GM23338 (cell line): ENCODE data around the gene ANAPC5. TPM values are rescaled to one million over a fixed set of nuclear protein-coding genes. Genes with fewer than 3 reads are reported as not detected.

Experiments used
- ATAC-seq: fragments of 200-7000 bp; cut with Tn5 transposase; 3 replicates; pipeline ENCODE4 v1.9.1; 2020
- DNase-seq: peaks from one replicate; pipeline ENCODE4 v3.0.0-alpha.2; 2015; ENCODE audit warnings: low spot score
- H2AFZ ChIP-seq: fragments of 200-600 bp; sonication (generic); 2 replicates; pipeline ENCODE4 v1.8.0; 2016; ENCODE audit warnings: antibody characterized with exemption, mild to moderate bottlenecking, moderate library complexity
- H3F3A ChIP-seq: fragments of 200-600 bp; sonication (generic); replicated peaks from 2 replicates; pipeline ENCODE4 v1.8.0; 2017; ENCODE audit warnings: antibody characterized with exemption, mixed run types, low read depth
- H3K27ac ChIP-seq: fragments of 200-600 bp; sonication (generic); 2 replicates; pipeline ENCODE4 v1.6.1; 2016; ENCODE audit warnings: low read depth
- H3K27me3 ChIP-seq: fragments of 200-600 bp; sonication (generic); 2 replicates; pipeline ENCODE4 v1.8.0; 2016; ENCODE audit warnings: mild to moderate bottlenecking, mixed run types, moderate library complexity; ENCODE audit not compliant: insufficient read depth
- H3K36me3 ChIP-seq: fragments of 200-600 bp; sonication (generic); 2 replicates; pipeline ENCODE4 v1.8.0; 2016; ENCODE audit warnings: mild to moderate bottlenecking; ENCODE audit not compliant: insufficient read depth
- H3K4me1 ChIP-seq: fragments of 200-600 bp; sonication (generic); 2 replicates; pipeline ENCODE4 v1.8.0; 2016; ENCODE audit warnings: mild to moderate bottlenecking, moderate library complexity; ENCODE audit not compliant: insufficient read depth
- H3K4me2 ChIP-seq: fragments of 200-600 bp; sonication (generic); 2 replicates; pipeline ENCODE4 v1.7.1; 2017; ENCODE audit warnings: mixed run types
- H3K4me3 ChIP-seq: fragments of 200-600 bp; sonication (generic); 2 replicates; pipeline ENCODE4 v1.6.1; 2016; ENCODE audit warnings: mixed run types
- H3K79me2 ChIP-seq: fragments of 200-600 bp; sonication (generic); replicated peaks from 2 replicates; pipeline ENCODE4 v1.8.0; 2017; ENCODE audit warnings: mild to moderate bottlenecking; ENCODE audit not compliant: insufficient read depth
- H3K9me2 ChIP-seq: fragments of 200-600 bp; sonication (generic); 2 replicates; pipeline ENCODE4 v1.8.0; 2017; ENCODE audit not compliant: insufficient read depth
- H4K20me1 ChIP-seq: fragments of 200-600 bp; sonication (generic); replicated peaks from 2 replicates; pipeline ENCODE4 v1.8.0; 2017; ENCODE audit warnings: mild to moderate bottlenecking; ENCODE audit not compliant: insufficient read depth
- H3K27ac Mint-ChIP-seq: 2 replicates; pipeline ENCODE4 v1.8.0; 2020; ENCODE audit warnings: inconsistent platforms, mild to moderate bottlenecking, moderate library complexity, mixed read lengths
- H3K27me3 Mint-ChIP-seq: 3 replicates; pipeline ENCODE4 v1.8.0; 2022; ENCODE audit warnings: low read depth, mild to moderate bottlenecking, moderate library complexity, mixed read lengths, inconsistent platforms; ENCODE audit not compliant: insufficient read depth, poor library complexity
- H3K36me3 Mint-ChIP-seq: 3 replicates; pipeline ENCODE4 v1.8.0; 2021; ENCODE audit warnings: low read depth, mild to moderate bottlenecking, inconsistent platforms, moderate library complexity, mixed read lengths
- H3K4me1 Mint-ChIP-seq: 3 replicates; pipeline ENCODE4 v1.8.0; 2020; ENCODE audit warnings: mild to moderate bottlenecking, inconsistent platforms, mixed read lengths
- H3K4me3 Mint-ChIP-seq: 3 replicates; pipeline ENCODE4 v1.8.0; 2021; ENCODE audit warnings: moderate library complexity, mild to moderate bottlenecking, inconsistent platforms, mixed read lengths
- H3K9me3 Mint-ChIP-seq: 3 replicates; pipeline ENCODE4 v1.8.0; 2020; ENCODE audit warnings: moderate library complexity, mild to moderate bottlenecking, inconsistent platforms, mixed read lengths
- NANOG ChIP-seq: IDR thresholded peaks from 2 replicates; pipeline ENCODE4 v1.6.1; 2016; ENCODE audit warnings: antibody characterized with exemption, borderline replicate concordance
- STAT1 ChIP-seq: IDR thresholded peaks from one replicate; pipeline ENCODE4 v1.6.1; 2016; ENCODE audit warnings: antibody characterized with exemption; ENCODE audit not compliant: unreplicated experiment
- polyA plus RNA-seq: library from polyadenylated mRNA; unstranded; fragments of >200 nt; fragmentation: Nextera tagmentation; extraction: Ambion mirVana; gene quantifications from 2 replicates; pipeline ENCODE4 v1.2.1, GENCODE V29; 2016
- total RNA-seq: library from RNA; depleted of rRNA; stranded (reverse); fragments of >200 nt; shearing (Covaris generic); gene quantifications from 2 replicates; pipeline ENCODE4 v1.2.3, GENCODE V29; 2014; rRNA removed
- TF ChIP-seq, protein P1 (sequence below): IDR thresholded peaks from 2 replicates; pipeline ENCODE4 v1.6.1; 2016; ENCODE audit warnings: antibody characterized with exemption

Gene ANAPC5
- total and polyA plus RNA-seq, 2 experiments from 2014 or later = 65.9 to 125 TPM

- H3K9me3 Mint-ChIP-seq = no peaks in the 10 kb centered on the region
- H3K27ac ChIP-seq = no peak overlapping the region
- DNase-seq (no peak), ATAC-seq (no peak)
- H3K9me2 ChIP-seq = no peaks in the 10 kb centered on the region
- 0 out of 2 replicates have a peak, but pooled peaks cover 3% of the 10 kb centered on the region for H4K20me1 ChIP-seq
- no peak overlapping the region for H3K27ac Mint-ChIP-seq
- H3K4me1 ChIP-seq = no peaks in the 10 kb centered on the region
- H3K36me3 ChIP-seq = no peaks in the 10 kb centered on the region; the same call in 1 of the 2 replicates
- H3K4me2 ChIP-seq = no peak overlapping the region
- H3K4me3 Mint-ChIP-seq = no peak overlapping the region
- H3K4me1 Mint-ChIP-seq = no peaks in the 10 kb centered on the region
- peaks cover 5% of the 10 kb centered on the region for H3K27me3 Mint-ChIP-seq
- H2AFZ ChIP-seq = no peak overlapping the region
- H3F3A ChIP-seq = no peaks in the 10 kb centered on the region
- H3K79me2 ChIP-seq = no peaks in the 10 kb centered on the region
- no peak overlapping the region for H3K4me3 ChIP-seq
- TF ChIP-seq STAT1 = no peak
- TF ChIP-seq, protein P1, sequence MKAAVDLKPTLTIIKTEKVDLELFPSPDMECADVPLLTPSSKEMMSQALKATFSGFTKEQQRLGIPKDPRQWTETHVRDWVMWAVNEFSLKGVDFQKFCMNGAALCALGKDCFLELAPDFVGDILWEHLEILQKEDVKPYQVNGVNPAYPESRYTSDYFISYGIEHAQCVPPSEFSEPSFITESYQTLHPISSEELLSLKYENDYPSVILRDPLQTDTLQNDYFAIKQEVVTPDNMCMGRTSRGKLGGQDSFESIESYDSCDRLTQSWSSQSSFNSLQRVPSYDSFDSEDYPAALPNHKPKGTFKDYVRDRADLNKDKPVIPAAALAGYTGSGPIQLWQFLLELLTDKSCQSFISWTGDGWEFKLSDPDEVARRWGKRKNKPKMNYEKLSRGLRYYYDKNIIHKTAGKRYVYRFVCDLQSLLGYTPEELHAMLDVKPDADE = no peak
- no peak for TF ChIP-seq NANOG
- H3K36me3 Mint-ChIP-seq = peaks cover 46% of the 10 kb centered on the region
- no peaks in the 10 kb centered on the region for H3K27me3 ChIP-seq
Measured at GRCh38 chr12:121259074-121259473, 93.1 kb downstream of the ANAPC5 start.

Other genes with a start within 250 kb of the ANAPC5 start
- gene P2RX7, start 219.5 kb downstream of the ANAPC5 start, total RNA-seq = 0.24 and 0.74 TPM in 2 replicates
- gene P2RX7, start 219.5 kb downstream of the ANAPC5 start, polyA plus RNA-seq = 0.43 and 0.48 TPM in 2 replicates
- 18.9 and 19.5 TPM in 2 replicates for gene P2RX4, start 142.3 kb downstream of the ANAPC5 start, total RNA-seq
- 5.6 and 5.9 TPM in 2 replicates for gene P2RX4, start 142.3 kb downstream of the ANAPC5 start, polyA plus RNA-seq
- 18.5 and 26.4 TPM in 2 replicates for gene CAMKK2, start 55.7 kb downstream of the ANAPC5 start, total RNA-seq
- gene CAMKK2, start 55.7 kb downstream of the ANAPC5 start, polyA plus RNA-seq = 9.5 and 10.3 TPM in 2 replicates
- 50.1 and 63.3 TPM in 2 replicates for gene RNF34, start 47.7 kb upstream of the ANAPC5 start, total RNA-seq
- 47.1 and 47.2 TPM in 2 replicates for gene RNF34, start 47.7 kb upstream of the ANAPC5 start, polyA plus RNA-seq
- 137 and 161 TPM in 2 replicates for gene KDM2B, start 228.6 kb upstream of the ANAPC5 start, total RNA-seq
- gene KDM2B, start 228.6 kb upstream of the ANAPC5 start, polyA plus RNA-seq = 59.4 and 64.4 TPM in 2 replicates